ENCODE measurements around the gene TIAM1. TPM values are rescaled to one million over a fixed set of nuclear protein-coding genes. Genes with fewer than 3 reads are reported as not detected.

Gene TIAM1
- total RNA-seq, 6 donors from 2014 or later = 13.4 to 32.1 (median 19.5) TPM

- no peak for TF ChIP-seq POLR2AphosphoS5 (IDR thresholded peaks at IDR 0.05)
- no peak for TF ChIP-seq CTCF (IDR thresholded peaks at IDR 0.05)
- no peak for TF ChIP-seq EP300 (IDR thresholded peaks at IDR 0.05)
- TF ChIP-seq POLR2A (IDR thresholded peaks at IDR 0.05) = no peak
- H3K36me3 ChIP-seq = no peaks in the 10 kb centered on the region
- H3K27me3 ChIP-seq = no peaks in the 10 kb centered on the region
- ATAC-seq (ENCODE audit: low FRiP score in 2 of 2) (peak in 1 of 2 donors; percentile 58), DNase-seq (no peak)
- no peak overlapping the region for H3K4me3 ChIP-seq
- H3K9me3 ChIP-seq = peaks cover 0 to 1% (median 0%) of the 10 kb centered on the region in 4 donors
- H3K4me1 ChIP-seq = no peaks in the 10 kb centered on the region
- WGBS, 2 donors = 57 to 70% methylated on average over 10 of the region's 10 CpGs
- no peak overlapping the region for H3K27ac ChIP-seq
Measured at GRCh38 chr21:31354604-31355443, 10.8 kb upstream of the TIAM1 start.

- DNase-seq (no peak), ATAC-seq (ENCODE audit: low FRiP score in 2 of 2) (no peak)
- TF ChIP-seq POLR2A (IDR thresholded peaks at IDR 0.05) (no peak), CTCF (IDR thresholded peaks at IDR 0.05) (no peak), EP300 (IDR thresholded peaks at IDR 0.05) (no peak), POLR2AphosphoS5 (IDR thresholded peaks at IDR 0.05) (no peak)
- H3K36me3 ChIP-seq = no peaks in the 10 kb centered on the region
- H3K9me3 ChIP-seq = no peaks in the 10 kb centered on the region
- 68 to 89% methylated on average over 4 of the region's 4 CpGs for WGBS, 2 donors
- H3K27me3 ChIP-seq = no peaks in the 10 kb centered on the region
- H3K4me3 ChIP-seq = no peak overlapping the region
- no peak overlapping the region for H3K27ac ChIP-seq
- H3K4me1 ChIP-seq = no peaks in the 10 kb centered on the region
Measured at GRCh38 chr21:31354122-31354521, 10.1 kb upstream of the TIAM1 start.

GRCh38 chr21:31352836-31353235, 8.8 kb upstream of the TIAM1 start:
- 52 to 79% methylated on average over 2 of the region's 2 CpGs for WGBS, 2 donors
- TF ChIP-seq POLR2AphosphoS5 (IDR thresholded peaks at IDR 0.05) (no peak), POLR2A (IDR thresholded peaks at IDR 0.05) (no peak), EP300 (IDR thresholded peaks at IDR 0.05) (no peak), CTCF (IDR thresholded peaks at IDR 0.05) (no peak)
- H3K27ac ChIP-seq = no peak overlapping the region
- no peaks in the 10 kb centered on the region for H3K9me3 ChIP-seq
- H3K27me3 ChIP-seq = no peaks in the 10 kb centered on the region
- H3K36me3 ChIP-seq = no peaks in the 10 kb centered on the region
- H3K4me3 ChIP-seq = no peak overlapping the region
- DNase-seq (no peak), ATAC-seq (ENCODE audit: low FRiP score in 2 of 2) (no peak)
- H3K4me1 ChIP-seq = no peaks in the 10 kb centered on the region

- WGBS, 2 donors = 65 to 68% methylated on average over 3 of the region's 3 CpGs
Measured at GRCh38 chr21:31351960-31352359, 7.9 kb upstream of the TIAM1 start.

More at GRCh38 chr21:31351960-31352359, 7.9 kb upstream of the TIAM1 start:
- Histone ChIP-seq H3K27ac (no peak overlapping the region), H3K4me1 (no peaks in the 10 kb centered on the region), H3K36me3 (no peaks in the 10 kb centered on the region), H3K27me3 (no peaks in the 10 kb centered on the region), H3K4me3 (no peak overlapping the region), H3K9me3 (no peaks in the 10 kb centered on the region)
- ATAC-seq (ENCODE audit: low FRiP score in 2 of 2) = no peak
- no peak for TF ChIP-seq POLR2A (IDR thresholded peaks at IDR 0.05)
- no peak for TF ChIP-seq CTCF (IDR thresholded peaks at IDR 0.05)
- no peak for TF ChIP-seq POLR2AphosphoS5 (IDR thresholded peaks at IDR 0.05)
- no peak for TF ChIP-seq EP300 (IDR thresholded peaks at IDR 0.05)
- DNase-seq = no peak
